HUES6 (cell line): ENCODE measurements around the gene NRF1.

Source experiments
- H3K27ac ChIP-seq: 2 replicates; pipeline ENCODE4 v1.7.0; 2013; ENCODE audit warnings: low read depth, mild to moderate bottlenecking, low read length, inconsistent platforms
- H3K27me3 ChIP-seq: 2 replicates; pipeline ENCODE4 v1.6.1; 2013; ENCODE audit warnings: low read length; ENCODE audit not compliant: control insufficient read depth, insufficient read depth
- H3K36me3 ChIP-seq: 2 replicates; pipeline ENCODE4 v1.6.1; 2013; ENCODE audit warnings: low read length; ENCODE audit not compliant: control insufficient read depth, insufficient read depth
- H3K4me1 ChIP-seq: 2 replicates; pipeline ENCODE4 v1.6.1; 2013; ENCODE audit warnings: low read length; ENCODE audit not compliant: control insufficient read depth, insufficient read depth
- H3K4me3 ChIP-seq: 2 replicates; pipeline ENCODE4 v1.5.1; 2013; ENCODE audit warnings: low read depth, low read length
- H3K9ac ChIP-seq: one replicate; pipeline ENCODE4 v1.6.1; 2013; ENCODE audit warnings: mild to moderate bottlenecking, low read length
- H3K9me3 ChIP-seq: 2 replicates; pipeline ENCODE4 v1.6.1; 2013; ENCODE audit warnings: low read depth, low read length; ENCODE audit not compliant: control insufficient read depth, insufficient read depth

The NRF1 gene

GRCh38 chr7:129606803-129607202 is 4.7 kb upstream of the NRF1 start:
- Histone ChIP-seq H3K9ac (no peak overlapping the region), H3K27ac (no peak overlapping the region), H3K4me1 (no peaks in the 10 kb centered on the region), H3K36me3 (peaks cover 12% of the 10 kb centered on the region), H3K9me3 (no peaks in the 10 kb centered on the region), H3K27me3 (no peaks in the 10 kb centered on the region), H3K4me3 (no peak overlapping the region)

GRCh38 chr7:129607471-129608120 is 3.9 kb upstream of the NRF1 start:
- no peak overlapping the region for H3K27ac ChIP-seq
- H3K9me3 ChIP-seq = no peaks in the 10 kb centered on the region
- no peak overlapping the region for H3K9ac ChIP-seq
- peaks cover 12% of the 10 kb centered on the region for H3K36me3 ChIP-seq
- H3K4me3 ChIP-seq = no peak overlapping the region
- H3K4me1 ChIP-seq = no peaks in the 10 kb centered on the region
- no peaks in the 10 kb centered on the region for H3K27me3 ChIP-seq

GRCh38 chr7:129609666-129610065 is 1.9 kb upstream of the NRF1 start:
- H3K4me1 ChIP-seq = peaks cover 10% of the 10 kb centered on the region; the same call in 1 of the 2 replicates
- no peak overlapping the region for H3K27ac ChIP-seq
- peaks cover 12% of the 10 kb centered on the region for H3K36me3 ChIP-seq
- no peak overlapping the region for H3K9ac ChIP-seq
- no peak overlapping the region for H3K4me3 ChIP-seq
- no peaks in the 10 kb centered on the region for H3K9me3 ChIP-seq
- no peaks in the 10 kb centered on the region for H3K27me3 ChIP-seq

GRCh38 chr7:129610709-129611245 is 743 bp upstream of the NRF1 start:
- peak overlapping the region; percentile 97; the same call in 1 of the 2 replicates for H3K27ac ChIP-seq
- peak overlapping the region; percentile 96 for H3K9ac ChIP-seq
- H3K36me3 ChIP-seq = peaks cover 12% of the 10 kb centered on the region

GRCh38 chr7:129612112-129613015 is 844 bp downstream of the NRF1 start:
- H3K9ac ChIP-seq = peak overlapping the region; percentile 96
- no peaks in the 10 kb centered on the region for H3K9me3 ChIP-seq
- peak overlapping the region; percentile 76 for H3K4me3 ChIP-seq
- peaks cover 7% of the 10 kb centered on the region for H3K36me3 ChIP-seq
- H3K4me1 ChIP-seq = peaks cover 26% of the 10 kb centered on the region; the same call in 1 of the 2 replicates
- H3K27ac ChIP-seq = 0 out of 2 replicates have a peak overlapping the region, but pooled peaks have one; percentile 7
- H3K27me3 ChIP-seq = no peaks in the 10 kb centered on the region

More at GRCh38 chr7:129610709-129611245, 743 bp upstream of the NRF1 start:
- peak overlapping the region; percentile 76 for H3K4me3 ChIP-seq
- H3K27me3 ChIP-seq = no peaks in the 10 kb centered on the region
- peaks cover 15% of the 10 kb centered on the region; the same call in 1 of the 2 replicates for H3K4me1 ChIP-seq
- no peaks in the 10 kb centered on the region for H3K9me3 ChIP-seq

GRCh38 chr7:129613016-129613337 is 1.5 kb downstream of the NRF1 start:
- Histone ChIP-seq H3K27ac (no peak overlapping the region), H3K9ac (no peak overlapping the region), H3K36me3 (peaks cover 7% of the 10 kb centered on the region)

GRCh38 chr7:129615018-129615417 is 3.5 kb downstream of the NRF1 start:
- no peak overlapping the region for H3K4me3 ChIP-seq
- H3K9me3 ChIP-seq = no peaks in the 10 kb centered on the region
- no peaks in the 10 kb centered on the region for H3K36me3 ChIP-seq
- H3K9ac ChIP-seq = no peak overlapping the region
- no peak overlapping the region for H3K27ac ChIP-seq
- no peaks in the 10 kb centered on the region for H3K27me3 ChIP-seq
- H3K4me1 ChIP-seq = peaks cover 28% of the 10 kb centered on the region; the same call in 1 of the 2 replicates

More at GRCh38 chr7:129613016-129613337, 1.5 kb downstream of the NRF1 start:
- Histone ChIP-seq H3K4me3 (peak overlapping the region; percentile 76), H3K4me1 (peaks cover 28% of the 10 kb centered on the region; the same call in 1 of the 2 replicates), H3K27me3 (no peaks in the 10 kb centered on the region), H3K9me3 (no peaks in the 10 kb centered on the region)

- no peak overlapping the region for H3K27ac ChIP-seq
- H3K27me3 ChIP-seq = no peaks in the 10 kb centered on the region
- no peaks in the 10 kb centered on the region for H3K9me3 ChIP-seq
- H3K36me3 ChIP-seq = no peaks in the 10 kb centered on the region
- peaks cover 28% of the 10 kb centered on the region; the same call in 1 of the 2 replicates for H3K4me1 ChIP-seq
- H3K9ac ChIP-seq = no peak overlapping the region
- no peak overlapping the region for H3K4me3 ChIP-seq
These were observed 5.0 kb downstream of the NRF1 start for GRCh38 chr7:129616530-129616929.

GRCh38 chr7:129617178-129617577 is 5.7 kb downstream of the NRF1 start:
- no peak overlapping the region for H3K27ac ChIP-seq
- H3K4me1 ChIP-seq = peaks cover 28% of the 10 kb centered on the region; the same call in 1 of the 2 replicates
- no peaks in the 10 kb centered on the region for H3K36me3 ChIP-seq

GRCh38 chr7:129617652-129618051 is 6.1 kb downstream of the NRF1 start:
- no peak overlapping the region for H3K27ac ChIP-seq
- H3K4me3 ChIP-seq = no peak overlapping the region
- no peak overlapping the region for H3K9ac ChIP-seq
- H3K36me3 ChIP-seq = no peaks in the 10 kb centered on the region
- H3K9me3 ChIP-seq = no peaks in the 10 kb centered on the region
- peaks cover 28% of the 10 kb centered on the region; the same call in 1 of the 2 replicates for H3K4me1 ChIP-seq
- no peaks in the 10 kb centered on the region for H3K27me3 ChIP-seq

More at GRCh38 chr7:129617178-129617577, 5.7 kb downstream of the NRF1 start:
- H3K27me3 ChIP-seq = no peaks in the 10 kb centered on the region
- no peak overlapping the region for H3K4me3 ChIP-seq
- H3K9ac ChIP-seq = no peak overlapping the region
- H3K9me3 ChIP-seq = no peaks in the 10 kb centered on the region

- H3K27me3 ChIP-seq = no peaks in the 10 kb centered on the region
- peaks cover 23% of the 10 kb centered on the region for H3K4me1 ChIP-seq
- H3K9ac ChIP-seq = no peak overlapping the region
- no peaks in the 10 kb centered on the region for H3K9me3 ChIP-seq
- no peaks in the 10 kb centered on the region for H3K36me3 ChIP-seq
- no peak overlapping the region for H3K27ac ChIP-seq
- no peak overlapping the region for H3K4me3 ChIP-seq
These were observed 15.4 kb downstream of the NRF1 start for GRCh38 chr7:129626896-129627295.
